GM06990 (cell line): Measurements from ENCODE around the gene PHIP.

ENCODE experiments used
- DNase-seq: peaks from one replicate; pipeline ENCODE4 v3.0.0-alpha.2; 2011; ENCODE audit not compliant: insufficient read length; ENCODE audit errors: extremely low read depth
- H3K27me3 ChIP-seq: replicated peaks from 2 replicates; pipeline ENCODE4 v1.6.0; 2011; ENCODE audit warnings: low read length; ENCODE audit not compliant: control insufficient read depth, insufficient read depth
- H3K36me3 ChIP-seq: 2 replicates; pipeline ENCODE4 v1.5.1; 2011; ENCODE audit warnings: low read length; ENCODE audit not compliant: control insufficient read depth, insufficient read depth
- H3K4me3 ChIP-seq: replicated peaks from 2 replicates; pipeline ENCODE4 v1.5.1; 2011; ENCODE audit warnings: low read depth, mild to moderate bottlenecking, control low read depth, low read length
- CTCF ChIP-seq: IDR thresholded peaks from 2 replicates; pipeline ENCODE4 v1.5.1; 2011; ENCODE audit warnings: low read length, control low read depth, mild to moderate bottlenecking, inconsistent platforms; ENCODE audit not compliant: insufficient read depth, poor library complexity, severe bottlenecking

PHIP gene

GRCh38 chr6:79076782-79077641 is 1.0 kb downstream of the PHIP start:
- no peak for TF ChIP-seq CTCF

DNA sequence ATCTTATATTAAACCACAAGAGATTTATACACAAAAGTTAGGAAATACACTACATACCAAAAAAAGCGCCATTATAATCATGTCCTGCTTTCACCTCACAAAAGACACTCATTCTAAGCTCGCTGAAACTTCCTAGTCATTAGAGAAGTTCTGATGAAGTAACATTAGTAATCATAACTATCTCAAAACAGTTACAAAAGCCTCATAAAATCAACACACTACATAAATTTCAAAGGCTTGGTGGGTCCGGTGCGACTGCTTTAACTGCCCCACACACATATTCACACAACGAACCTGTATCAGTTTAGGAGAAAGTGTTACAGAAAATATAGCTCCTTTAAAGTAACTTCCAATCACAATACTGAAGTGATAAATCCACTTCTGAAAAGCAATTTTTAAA is 1.9 kb downstream of the PHIP start:
- no peak for DNase-seq
- H3K4me3 ChIP-seq: peak overlapping the region; percentile 77
- no peaks in the 10 kb centered on the region for H3K27me3 ChIP-seq
- H3K36me3 ChIP-seq: no peaks in the 10 kb centered on the region
- TF ChIP-seq CTCF: no peak

More at GRCh38 chr6:79076782-79077641, 1.0 kb downstream of the PHIP start:
- peak; percentile 94 for DNase-seq
- no peaks in the 10 kb centered on the region for H3K36me3 ChIP-seq
- H3K27me3 ChIP-seq: no peaks in the 10 kb centered on the region
- peak overlapping the region; percentile 77 for H3K4me3 ChIP-seq

DNA sequence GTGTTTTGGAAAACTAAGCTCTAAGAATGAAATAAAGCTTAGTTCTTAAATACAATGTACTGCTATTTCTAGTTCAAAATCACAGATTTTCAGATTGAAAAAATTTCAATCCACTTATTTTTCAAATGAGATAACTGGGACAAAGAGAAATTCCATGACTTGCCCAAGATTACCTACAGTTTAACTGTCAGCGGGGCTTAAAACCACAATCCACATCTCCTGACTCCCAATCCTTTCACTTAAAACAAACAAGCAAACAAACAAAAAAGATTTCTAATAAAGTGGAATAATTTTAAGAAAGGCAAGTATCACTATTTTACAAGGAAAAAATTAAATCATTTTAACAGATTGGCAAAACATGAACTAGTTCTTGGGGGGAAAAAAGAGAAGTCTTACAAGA is 4.2 kb downstream of the PHIP start:
- no peaks in the 10 kb centered on the region for H3K27me3 ChIP-seq
- H3K4me3 ChIP-seq: no peak overlapping the region
- no peak for DNase-seq
- no peak for TF ChIP-seq CTCF
- H3K36me3 ChIP-seq: no peaks in the 10 kb centered on the region

GRCh38 chr6:79072640-79073181 is 5.3 kb downstream of the PHIP start:
- no peaks in the 10 kb centered on the region; the same call in 1 of the 2 replicates for H3K36me3 ChIP-seq
- no peak for TF ChIP-seq CTCF
- peak overlapping the region; percentile 14 for H3K4me3 ChIP-seq
- H3K27me3 ChIP-seq: no peaks in the 10 kb centered on the region
- DNase-seq: peak; percentile 33

DNA sequence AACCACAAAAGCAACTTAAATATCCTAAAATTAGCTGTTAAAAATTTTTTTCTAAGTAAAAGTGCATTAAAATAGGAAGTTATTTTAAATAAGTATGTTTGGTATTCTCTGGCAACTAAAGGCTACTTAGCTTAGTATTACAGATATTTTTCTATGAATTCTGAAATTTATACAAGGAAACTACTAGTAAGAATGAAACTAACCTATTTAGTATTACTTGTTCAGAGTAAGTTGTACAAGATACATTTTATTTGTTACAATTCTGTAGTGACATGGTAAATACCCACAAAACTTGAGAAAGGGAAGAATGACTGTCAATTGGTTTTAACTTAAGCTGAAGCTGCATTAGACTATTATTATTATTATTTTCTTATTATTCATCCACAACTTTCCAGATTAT is 6.5 kb downstream of the PHIP start:
- no peak for TF ChIP-seq CTCF
- peak; percentile 28 for DNase-seq

More for the DNA sequence above, 6.5 kb downstream of the PHIP start:
- Histone ChIP-seq H3K4me3 (no peak overlapping the region), H3K36me3 (no peaks in the 10 kb centered on the region; the same call in 1 of the 2 replicates), H3K27me3 (no peaks in the 10 kb centered on the region)
